BE2C (cell line): ENCODE results near the gene PPP2R2B.

ENCODE experiments used
- DNase-seq: peaks from one replicate; pipeline ENCODE4 v3.0.0-alpha.2; 2020
- H3K27me3 ChIP-seq: fragments of 250-450 bp; sonication (Bioruptor Pico); 2 replicates; pipeline ENCODE4 v1.5.1; 2020; ENCODE audit warnings: mild to moderate bottlenecking
- H3K36me3 ChIP-seq: fragments of 250-450 bp; sonication (Bioruptor Pico); 2 replicates; pipeline ENCODE4 v1.5.1; 2020; ENCODE audit warnings: mild to moderate bottlenecking
- H3K4me1 ChIP-seq: fragments of 250-450 bp; sonication (Bioruptor Pico); 2 replicates; pipeline ENCODE4 v1.5.1; 2020
- H3K4me3 ChIP-seq: 2 replicates; pipeline ENCODE4 v1.5.1; 2011; ENCODE audit warnings: low read depth, low read length
- H3K9me3 ChIP-seq: fragments of 250-450 bp; sonication (Bioruptor Pico); 2 replicates; pipeline ENCODE4 v1.5.1; 2020
- TF ChIP-seq, protein P1 (sequence below): IDR thresholded peaks from 2 replicates; pipeline ENCODE4 v1.5.1; 2012; ENCODE audit warnings: mild to moderate bottlenecking, low read depth, low read length

Gene PPP2R2B

DNA sequence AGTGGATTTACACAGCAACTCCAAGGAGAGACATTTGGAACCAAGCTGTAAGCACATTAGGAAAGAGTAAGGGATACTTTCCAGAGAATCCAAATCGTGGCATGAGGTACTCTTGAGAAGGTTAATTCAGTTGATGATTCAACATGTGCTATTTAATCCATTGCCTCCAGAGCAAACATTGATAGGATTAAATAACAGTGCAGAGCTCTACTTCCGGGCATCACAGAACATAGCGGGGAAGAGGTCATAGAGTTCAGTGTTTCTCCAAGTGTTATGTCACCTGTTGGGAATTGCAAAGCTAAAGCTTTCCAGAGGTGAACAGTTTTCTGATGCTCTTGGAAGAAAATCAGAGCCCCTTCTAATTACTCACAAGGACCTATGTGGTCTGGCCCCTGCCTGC, 127.5 kb downstream of the PPP2R2B start:
- Histone ChIP-seq H3K27me3 (no peaks in the 10 kb centered on the region), H3K36me3 (no peaks in the 10 kb centered on the region), H3K9me3 (no peaks in the 10 kb centered on the region), H3K4me1 (no peaks in the 10 kb centered on the region), H3K4me3 (no peak overlapping the region)
- no peak for DNase-seq
- TF ChIP-seq, protein P1, sequence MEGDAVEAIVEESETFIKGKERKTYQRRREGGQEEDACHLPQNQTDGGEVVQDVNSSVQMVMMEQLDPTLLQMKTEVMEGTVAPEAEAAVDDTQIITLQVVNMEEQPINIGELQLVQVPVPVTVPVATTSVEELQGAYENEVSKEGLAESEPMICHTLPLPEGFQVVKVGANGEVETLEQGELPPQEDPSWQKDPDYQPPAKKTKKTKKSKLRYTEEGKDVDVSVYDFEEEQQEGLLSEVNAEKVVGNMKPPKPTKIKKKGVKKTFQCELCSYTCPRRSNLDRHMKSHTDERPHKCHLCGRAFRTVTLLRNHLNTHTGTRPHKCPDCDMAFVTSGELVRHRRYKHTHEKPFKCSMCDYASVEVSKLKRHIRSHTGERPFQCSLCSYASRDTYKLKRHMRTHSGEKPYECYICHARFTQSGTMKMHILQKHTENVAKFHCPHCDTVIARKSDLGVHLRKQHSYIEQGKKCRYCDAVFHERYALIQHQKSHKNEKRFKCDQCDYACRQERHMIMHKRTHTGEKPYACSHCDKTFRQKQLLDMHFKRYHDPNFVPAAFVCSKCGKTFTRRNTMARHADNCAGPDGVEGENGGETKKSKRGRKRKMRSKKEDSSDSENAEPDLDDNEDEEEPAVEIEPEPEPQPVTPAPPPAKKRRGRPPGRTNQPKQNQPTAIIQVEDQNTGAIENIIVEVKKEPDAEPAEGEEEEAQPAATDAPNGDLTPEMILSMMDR: no peak

DNA sequence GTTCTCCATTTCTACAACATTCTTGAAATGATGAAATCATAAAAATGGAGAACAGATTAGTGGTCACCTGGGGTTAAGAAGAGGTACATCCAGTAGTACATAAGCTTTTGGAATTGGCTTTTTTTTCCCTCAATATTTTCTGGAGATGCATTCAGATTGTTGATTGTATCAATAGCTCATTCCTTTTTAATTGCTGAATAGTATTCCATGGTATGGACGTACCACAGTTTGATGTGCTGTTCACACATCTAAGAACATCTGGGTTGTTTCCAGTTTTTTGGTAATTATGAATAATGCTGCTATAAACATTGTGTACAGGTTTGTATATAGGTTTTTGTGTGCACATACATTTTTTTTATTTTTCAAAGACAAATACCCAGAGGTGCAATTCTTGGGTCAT, 130.0 kb downstream of the PPP2R2B start:
- H3K4me3 ChIP-seq: no peak overlapping the region
- no peaks in the 10 kb centered on the region for H3K27me3 ChIP-seq
- peaks cover 2% of the 10 kb centered on the region; the same call in 1 of the 2 replicates for H3K4me1 ChIP-seq
- DNase-seq: no peak
- TF ChIP-seq, protein P1: no peak
- H3K9me3 ChIP-seq: no peaks in the 10 kb centered on the region
- H3K36me3 ChIP-seq: no peaks in the 10 kb centered on the region

GRCh38 chr5:146745931-146746577, 132.5 kb downstream of the PPP2R2B start:
- TF ChIP-seq, protein P1: no peak
- Histone ChIP-seq H3K36me3 (no peaks in the 10 kb centered on the region), H3K9me3 (no peaks in the 10 kb centered on the region), H3K4me3 (no peak overlapping the region), H3K4me1 (peaks cover 2% of the 10 kb centered on the region; the same call in 1 of the 2 replicates), H3K27me3 (no peaks in the 10 kb centered on the region)
- no peak for DNase-seq

DNA sequence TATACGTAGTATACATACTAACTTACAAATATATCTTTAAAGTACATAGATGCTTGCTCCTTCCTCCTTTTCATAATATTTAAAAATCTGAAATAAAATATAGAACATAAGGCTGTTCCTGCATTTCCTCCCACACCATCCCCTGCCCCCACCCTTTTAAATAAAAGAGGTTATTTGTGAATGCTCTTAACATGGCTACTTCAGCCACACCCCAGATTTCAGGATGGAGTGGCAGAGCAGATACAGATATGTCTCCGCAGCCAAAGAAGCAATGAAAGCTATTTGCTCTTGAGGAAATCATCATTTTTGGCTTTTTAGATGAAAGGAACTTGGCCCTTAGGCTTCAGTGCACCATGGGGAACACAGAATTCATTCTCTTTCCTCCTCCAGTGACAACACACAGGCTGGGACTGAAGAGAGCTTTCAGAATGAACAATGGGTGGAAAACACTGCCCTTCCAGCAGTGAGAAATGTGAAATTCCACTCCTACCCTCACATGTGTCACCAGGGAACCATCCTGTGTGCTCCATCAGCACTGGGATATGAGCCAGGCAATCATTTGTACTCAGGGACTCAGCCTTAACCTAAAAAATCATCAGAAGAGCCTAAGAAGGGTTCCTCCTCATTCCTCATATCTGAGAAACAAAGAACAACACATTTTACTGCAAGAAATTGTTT, 134.3 kb downstream of the PPP2R2B start:
- Histone ChIP-seq H3K36me3 (no peaks in the 10 kb centered on the region), H3K4me1 (peaks cover 2% of the 10 kb centered on the region; the same call in 1 of the 2 replicates), H3K9me3 (no peaks in the 10 kb centered on the region), H3K4me3 (no peak overlapping the region), H3K27me3 (no peaks in the 10 kb centered on the region)
- DNase-seq: no peak
- TF ChIP-seq, protein P1: no peak

- no peaks in the 10 kb centered on the region for H3K36me3 ChIP-seq
- DNase-seq: no peak
- TF ChIP-seq, protein P1: no peak
- H3K27me3 ChIP-seq: no peaks in the 10 kb centered on the region
- H3K9me3 ChIP-seq: no peaks in the 10 kb centered on the region
- no peak overlapping the region for H3K4me3 ChIP-seq
- H3K4me1 ChIP-seq: no peaks in the 10 kb centered on the region
Measured at GRCh38 chr5:146734936-146735577, 143.5 kb downstream of the PPP2R2B start.

DNA sequence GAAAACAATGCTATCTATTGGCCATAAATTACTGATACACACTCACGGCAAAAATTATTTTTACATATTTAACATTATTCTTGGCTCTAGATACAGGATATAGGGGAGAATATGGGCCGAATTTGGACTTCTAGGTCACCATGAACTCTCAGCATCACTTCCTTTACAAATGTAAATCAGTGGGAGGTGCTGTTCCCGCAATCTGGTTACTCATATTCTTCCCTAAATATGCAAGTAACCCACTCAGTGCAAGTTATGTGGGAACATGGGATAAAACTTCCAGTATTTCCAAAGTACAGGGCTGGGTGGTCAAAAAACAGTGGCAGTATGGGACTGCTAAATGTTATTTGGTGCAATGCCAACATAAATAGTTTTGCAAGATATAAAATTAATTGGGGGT, 145.6 kb downstream of the PPP2R2B start:
- H3K9me3 ChIP-seq: peaks cover 11% of the 10 kb centered on the region; the same call in 1 of the 2 replicates
- no peak overlapping the region for H3K4me3 ChIP-seq
- no peaks in the 10 kb centered on the region for H3K36me3 ChIP-seq
- H3K27me3 ChIP-seq: no peaks in the 10 kb centered on the region
- H3K4me1 ChIP-seq: no peaks in the 10 kb centered on the region
- no peak for DNase-seq
- TF ChIP-seq, protein P1: no peak
